ENCODE data around the gene SLC25A13.

SLC25A13 gene

DNA sequence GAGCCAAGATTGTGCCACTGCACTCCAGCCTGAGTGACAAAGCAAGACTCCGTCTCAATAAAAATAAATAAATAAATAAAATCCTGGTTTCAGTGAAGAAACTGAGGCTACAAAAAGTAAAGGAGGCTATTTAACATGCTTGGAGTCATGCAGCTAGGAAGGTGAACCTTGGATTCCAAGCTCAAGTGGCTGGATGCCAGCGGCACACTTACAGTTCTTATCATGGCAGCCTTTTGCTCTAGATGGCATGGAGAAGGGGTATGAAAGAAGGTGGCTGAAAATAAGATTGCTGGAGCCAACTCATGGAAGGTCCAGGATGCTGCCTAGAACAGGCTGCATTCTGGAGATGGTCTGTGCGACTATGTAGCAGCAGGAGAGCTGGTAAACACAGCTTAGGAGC lies 170.0 kb downstream of the SLC25A13 start:
- no peak for DNase-seq (ENCODE audit: low read depth)
- no peak overlapping the region for H3K4me3 ChIP-seq (ENCODE audit: low read depth, low read length)
- TF ChIP-seq CTCF (IDR thresholded peaks at IDR 0.05; ENCODE audit: insufficient read depth, low read depth, low read length, missing control alignments) = no peak

DNA sequence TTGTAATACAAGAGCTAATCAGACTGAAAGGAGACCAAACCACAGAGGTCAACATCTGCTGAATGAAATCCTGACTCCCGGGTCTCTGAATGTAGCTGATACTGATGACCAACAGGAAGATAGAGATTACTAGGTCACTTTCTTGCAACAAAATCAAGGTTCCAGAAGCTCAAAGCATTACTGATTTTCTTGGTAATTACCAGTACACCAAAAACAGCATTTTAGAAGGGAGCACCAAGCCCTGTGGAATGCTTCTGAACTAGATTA lies 177.7 kb downstream of the SLC25A13 start:
- H3K4me3 ChIP-seq (ENCODE audit: low read depth, low read length) = no peak overlapping the region
- peak; percentile 1 for DNase-seq (ENCODE audit: low read depth)
- no peak for TF ChIP-seq CTCF (IDR thresholded peaks at IDR 0.05; ENCODE audit: insufficient read depth, low read depth, low read length, missing control alignments)

DNA sequence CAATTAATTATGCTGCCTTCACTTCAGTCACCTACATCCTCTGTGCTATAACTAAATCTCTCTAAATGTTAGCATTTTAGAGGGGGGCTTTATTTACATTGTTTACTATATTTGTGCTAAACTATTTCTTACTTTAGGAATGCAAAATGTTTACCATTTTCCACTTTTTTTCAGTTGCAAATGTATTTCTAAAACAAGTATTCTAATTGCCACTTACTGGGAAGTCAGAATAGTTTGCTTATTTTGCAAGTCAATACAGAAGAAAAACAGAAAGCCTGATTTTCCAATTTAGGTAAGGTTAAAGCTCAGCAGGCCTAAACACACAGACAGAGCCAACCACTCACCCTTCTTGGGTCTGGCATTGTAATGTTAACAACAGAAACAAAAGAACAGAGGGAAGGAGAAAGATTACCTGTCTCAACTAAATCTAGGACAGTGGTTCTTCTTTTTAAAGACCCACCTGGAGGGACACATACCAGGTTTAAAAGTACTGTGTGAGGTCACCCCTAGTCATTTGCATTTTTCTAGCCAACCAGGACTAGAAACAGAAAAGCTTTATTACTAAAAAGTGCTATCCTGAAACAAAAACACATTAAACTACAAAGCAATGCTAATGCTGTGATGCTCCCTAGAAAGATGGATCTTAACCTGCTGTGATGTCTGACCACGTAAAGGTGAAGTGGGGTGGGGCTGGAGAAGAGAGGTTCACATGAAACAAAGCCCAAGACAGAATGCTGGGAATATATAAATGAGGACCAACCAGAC lies 178.2 kb downstream of the SLC25A13 start:
- no peak for DNase-seq (ENCODE audit: low read depth)
- no peak for TF ChIP-seq CTCF (IDR thresholded peaks at IDR 0.05; ENCODE audit: insufficient read depth, low read depth, low read length, missing control alignments)
- no peak overlapping the region for H3K4me3 ChIP-seq (ENCODE audit: low read depth, low read length)

GRCh38 chr7:96136600-96137239 lies 185.2 kb downstream of the SLC25A13 start:
- TF ChIP-seq CTCF (IDR thresholded peaks at IDR 0.05; ENCODE audit: insufficient read depth, low read depth, low read length, missing control alignments) = no peak
- no peak for DNase-seq (ENCODE audit: low read depth)
- H3K4me3 ChIP-seq (ENCODE audit: low read depth, low read length) = no peak overlapping the region

DNA sequence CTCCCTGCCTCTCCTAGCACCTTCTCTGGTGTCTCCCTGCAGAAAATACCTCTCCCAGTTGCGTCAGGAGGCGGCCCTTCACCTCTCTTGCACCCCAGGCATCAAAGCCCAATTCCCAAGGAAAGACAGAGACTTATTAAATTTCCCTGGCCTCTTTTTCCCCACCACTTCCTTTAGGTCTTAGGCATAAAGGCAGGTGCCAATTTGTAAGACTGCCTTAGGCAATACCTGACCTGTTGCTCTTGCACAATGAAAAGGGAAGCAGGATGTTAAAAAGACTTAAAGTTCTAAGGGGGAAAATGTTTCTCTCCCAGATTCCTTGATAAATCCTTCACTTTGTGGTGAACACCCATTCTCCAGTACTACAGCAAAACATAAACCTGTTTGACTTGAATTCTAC lies 186.7 kb downstream of the SLC25A13 start:
- TF ChIP-seq CTCF (IDR thresholded peaks at IDR 0.05; ENCODE audit: insufficient read depth, low read depth, low read length, missing control alignments) = no peak
- no peak overlapping the region for H3K4me3 ChIP-seq (ENCODE audit: low read depth, low read length)
- no peak for DNase-seq (ENCODE audit: low read depth)

DNA sequence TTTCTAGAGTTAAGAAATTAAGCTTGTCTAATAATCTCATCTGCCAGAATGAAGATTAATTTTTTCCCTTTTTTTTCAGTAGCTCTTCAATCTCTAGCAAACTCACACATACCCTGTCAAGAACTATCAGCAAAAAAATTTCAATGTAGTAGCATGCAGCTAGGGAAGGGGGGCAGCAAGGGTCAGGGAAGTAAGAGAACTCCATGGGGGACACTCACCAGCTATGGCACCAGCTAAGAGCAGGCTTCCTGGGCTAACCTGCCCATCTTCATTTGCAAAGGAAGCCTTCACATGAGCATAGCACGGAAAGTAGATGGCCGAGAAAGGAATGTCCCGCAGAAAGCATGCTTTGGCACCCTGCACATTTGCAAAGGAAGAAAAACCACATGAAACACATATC lies 190.4 kb downstream of the SLC25A13 start:
- no peak for TF ChIP-seq CTCF (IDR thresholded peaks at IDR 0.05; ENCODE audit: insufficient read depth, low read depth, low read length, missing control alignments)
- no peak overlapping the region for H3K4me3 ChIP-seq (ENCODE audit: low read depth, low read length)
- DNase-seq (ENCODE audit: low read depth) = no peak

DNA sequence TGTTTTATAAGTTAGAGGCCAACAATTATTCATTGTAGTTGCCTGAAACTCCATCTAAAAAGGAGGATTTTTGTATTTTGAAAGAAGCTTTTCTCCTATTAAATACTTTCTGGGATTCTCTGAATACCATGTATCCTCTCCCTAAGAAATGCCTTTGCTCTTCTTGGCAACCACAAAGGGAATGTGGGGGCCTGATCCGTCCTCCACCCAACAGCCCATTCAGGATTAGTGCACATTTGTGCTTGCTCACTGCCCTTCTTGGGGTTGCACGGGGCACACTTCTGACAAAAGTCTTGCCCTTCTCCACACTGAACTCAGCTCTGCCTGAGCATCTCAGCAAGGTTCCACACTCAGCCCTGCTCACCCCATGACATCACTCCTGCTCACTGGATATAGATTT lies 194.2 kb downstream of the SLC25A13 start:
- no peak for DNase-seq (ENCODE audit: low read depth)
- TF ChIP-seq CTCF (IDR thresholded peaks at IDR 0.05; ENCODE audit: insufficient read depth, low read depth, low read length, missing control alignments) = no peak

More for the DNA sequence above, 194.2 kb downstream of the SLC25A13 start:
- no peak overlapping the region for H3K4me3 ChIP-seq (ENCODE audit: low read depth, low read length)
